ENCODE results near the gene TRAPPC12.

DNA sequence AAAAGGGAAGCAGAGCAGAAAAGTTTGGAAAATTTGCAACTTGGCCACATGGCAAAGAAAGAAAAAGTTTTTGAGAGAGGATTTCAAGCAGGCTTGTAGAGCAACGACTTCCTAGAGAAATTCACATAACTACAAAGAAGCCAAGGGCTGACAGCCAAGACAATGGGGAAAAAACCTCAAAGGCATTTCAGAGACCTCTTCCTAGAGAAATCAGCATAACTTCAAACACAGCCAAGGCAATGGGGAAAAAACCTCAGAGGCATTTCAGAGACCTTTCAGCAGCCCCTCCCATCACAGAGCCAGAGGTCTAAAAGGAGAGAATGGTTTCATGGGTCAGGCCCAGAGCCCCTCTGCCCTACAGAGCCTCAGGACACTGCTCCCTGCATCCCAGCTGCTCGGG, 132.6 kb downstream of the TRAPPC12 start:
- no peak for TF ChIP-seq EZH2 (IDR thresholded peaks at IDR 0.05; ENCODE audit: low read length)
- TF ChIP-seq, protein P1, sequence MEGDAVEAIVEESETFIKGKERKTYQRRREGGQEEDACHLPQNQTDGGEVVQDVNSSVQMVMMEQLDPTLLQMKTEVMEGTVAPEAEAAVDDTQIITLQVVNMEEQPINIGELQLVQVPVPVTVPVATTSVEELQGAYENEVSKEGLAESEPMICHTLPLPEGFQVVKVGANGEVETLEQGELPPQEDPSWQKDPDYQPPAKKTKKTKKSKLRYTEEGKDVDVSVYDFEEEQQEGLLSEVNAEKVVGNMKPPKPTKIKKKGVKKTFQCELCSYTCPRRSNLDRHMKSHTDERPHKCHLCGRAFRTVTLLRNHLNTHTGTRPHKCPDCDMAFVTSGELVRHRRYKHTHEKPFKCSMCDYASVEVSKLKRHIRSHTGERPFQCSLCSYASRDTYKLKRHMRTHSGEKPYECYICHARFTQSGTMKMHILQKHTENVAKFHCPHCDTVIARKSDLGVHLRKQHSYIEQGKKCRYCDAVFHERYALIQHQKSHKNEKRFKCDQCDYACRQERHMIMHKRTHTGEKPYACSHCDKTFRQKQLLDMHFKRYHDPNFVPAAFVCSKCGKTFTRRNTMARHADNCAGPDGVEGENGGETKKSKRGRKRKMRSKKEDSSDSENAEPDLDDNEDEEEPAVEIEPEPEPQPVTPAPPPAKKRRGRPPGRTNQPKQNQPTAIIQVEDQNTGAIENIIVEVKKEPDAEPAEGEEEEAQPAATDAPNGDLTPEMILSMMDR (optimal IDR thresholded peaks at IDR 0.05 in 1 of 3, IDR thresholded peaks at IDR 0.05 in 1 of 3, conservative IDR thresholded peaks at IDR 0.05 in 1 of 3; ENCODE audit: extremely low read depth in 1 of 3, insufficient read depth in 2 of 3, low read length in 3 of 3) = no peak
